ENCODE data around the gene FZD10.

DNA sequence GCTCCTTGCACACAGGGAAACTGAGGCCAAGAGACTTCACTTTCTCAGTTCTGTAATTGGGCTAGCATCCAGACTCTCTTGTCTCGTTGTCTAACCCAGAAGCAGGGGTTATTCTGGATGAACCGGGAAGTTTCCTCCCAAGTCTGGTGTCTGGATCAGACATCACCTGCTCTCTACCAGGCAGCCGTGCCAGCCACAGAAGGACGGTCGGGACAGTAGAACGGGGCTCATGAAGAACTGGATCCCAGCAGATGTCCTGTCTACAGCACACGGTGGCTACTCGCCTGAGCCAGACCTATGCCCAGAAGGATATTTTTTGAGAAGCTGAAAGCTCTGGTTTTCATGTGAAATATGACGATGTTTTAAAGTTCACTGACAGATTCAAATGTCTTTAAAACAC lies 19.1 kb upstream of the FZD10 start:
- TF ChIP-seq, protein P1, sequence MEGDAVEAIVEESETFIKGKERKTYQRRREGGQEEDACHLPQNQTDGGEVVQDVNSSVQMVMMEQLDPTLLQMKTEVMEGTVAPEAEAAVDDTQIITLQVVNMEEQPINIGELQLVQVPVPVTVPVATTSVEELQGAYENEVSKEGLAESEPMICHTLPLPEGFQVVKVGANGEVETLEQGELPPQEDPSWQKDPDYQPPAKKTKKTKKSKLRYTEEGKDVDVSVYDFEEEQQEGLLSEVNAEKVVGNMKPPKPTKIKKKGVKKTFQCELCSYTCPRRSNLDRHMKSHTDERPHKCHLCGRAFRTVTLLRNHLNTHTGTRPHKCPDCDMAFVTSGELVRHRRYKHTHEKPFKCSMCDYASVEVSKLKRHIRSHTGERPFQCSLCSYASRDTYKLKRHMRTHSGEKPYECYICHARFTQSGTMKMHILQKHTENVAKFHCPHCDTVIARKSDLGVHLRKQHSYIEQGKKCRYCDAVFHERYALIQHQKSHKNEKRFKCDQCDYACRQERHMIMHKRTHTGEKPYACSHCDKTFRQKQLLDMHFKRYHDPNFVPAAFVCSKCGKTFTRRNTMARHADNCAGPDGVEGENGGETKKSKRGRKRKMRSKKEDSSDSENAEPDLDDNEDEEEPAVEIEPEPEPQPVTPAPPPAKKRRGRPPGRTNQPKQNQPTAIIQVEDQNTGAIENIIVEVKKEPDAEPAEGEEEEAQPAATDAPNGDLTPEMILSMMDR (optimal IDR thresholded peaks at IDR 0.05 in 1 of 3, IDR thresholded peaks at IDR 0.05 in 1 of 3, conservative IDR thresholded peaks at IDR 0.05 in 1 of 3; ENCODE audit: extremely low read depth in 1 of 3, insufficient read depth in 2 of 3, low read length in 3 of 3) = no peak
- TF ChIP-seq EZH2 (IDR thresholded peaks at IDR 0.05; ENCODE audit: low read length) = no peak

All from keratinocyte (primary cell).